ENCODE measurements around the gene ESR1.
"Not testable (repeated sequence)": the region's sequence is repeated elsewhere in the genome, so short reads cannot be mapped to it uniquely, and the experiment has no call there.

- TF ChIP-seq EZH2phosphoT487 (IDR thresholded peaks at IDR 0.05; ENCODE audit: insufficient read depth, low read depth); EZH2 (IDR thresholded peaks at IDR 0.05; ENCODE audit: insufficient read depth, poor library complexity, severe bottlenecking): not testable (repeated sequence)
Observed at GRCh38 chr6:152076242-152076641, 268.8 kb downstream of the ESR1 start.
